PC-3 (cell line): ENCODE measurements around the gene TRAPPC2L. TPM values are rescaled to one million over a fixed set of nuclear protein-coding genes. Genes with fewer than 3 reads are reported as not detected.

Experiments
- ATAC-seq: fragments of 200-7000 bp; cut with Tn5 transposase; 2 replicates; pipeline ENCODE4 v1.9.1; 2020; ENCODE audit warnings: mild to moderate bottlenecking, moderate library complexity
- BruUV-seq: library from RNA; stranded (reverse); fragments of 400-500 nt; replicated peaks from 2 replicates; lab custom pipeline; 2021; lab: Mats Ljungman, UMichigan
- CTCF ChIA-PET: fragments of 300-600 bp; sonication (Branson Sonifier 250); formaldehyde crosslinking; loops from one replicate; lab custom pipeline; 2022; ENCODE audit warnings: antibody characterized with exemption; lab: Charles Lee
- POLR2A ChIA-PET: fragments of 300-600 bp; sonication (Branson Sonifier 250); formaldehyde crosslinking; loops from one replicate; lab custom pipeline; 2022; ENCODE audit warnings: antibody characterized with exemption; ENCODE audit not compliant: unreplicated experiment; lab: Charles Lee
- DNase-seq: peaks from one replicate; pipeline ENCODE4 v3.0.0-alpha.2; 2015
- H2AFZ ChIP-seq: fragments of 300-600 bp; sonication (generic); 2 replicates; pipeline ENCODE4 v1.6.0; 2016; ENCODE audit warnings: antibody characterized with exemption, low read length
- H3F3A ChIP-seq: fragments of 300-600 bp; sonication (generic); one replicate; pipeline ENCODE4 v1.6.0; 2017; ENCODE audit warnings: antibody characterized with exemption, low read length, control low read depth, mild to moderate bottlenecking; ENCODE audit not compliant: unreplicated experiment
- H3K27ac ChIP-seq: fragments of 300-600 bp; sonication (generic); 2 replicates; pipeline ENCODE4 v1.5.1; 2016; ENCODE audit warnings: mild to moderate bottlenecking, low read length
- H3K27me3 ChIP-seq: fragments of 300-600 bp; sonication (generic); 2 replicates; pipeline ENCODE4 v1.6.1; 2016; ENCODE audit warnings: low read length, mixed read lengths
- H3K36me3 ChIP-seq: fragments of 300-600 bp; sonication (generic); 2 replicates; pipeline ENCODE4 v1.6.1; 2016; ENCODE audit warnings: low read depth, mixed run types, low read length, mixed read lengths
- H3K4me1 ChIP-seq: fragments of 300-600 bp; sonication (generic); 2 replicates; pipeline ENCODE4 v1.5.1; 2016; ENCODE audit warnings: low read length; ENCODE audit not compliant: insufficient read depth
- H3K4me2 ChIP-seq: fragments of 300-600 bp; sonication (generic); 2 replicates; pipeline ENCODE4 v1.6.0; 2016; ENCODE audit warnings: low read length
- H3K4me3 ChIP-seq: fragments of 300-600 bp; sonication (generic); 2 replicates; pipeline ENCODE4 v1.5.1; 2016; ENCODE audit warnings: mild to moderate bottlenecking, low read length, mixed read lengths
- H3K79me2 ChIP-seq: fragments of 300-600 bp; sonication (generic); 2 replicates; pipeline ENCODE4 v1.6.1; 2017; ENCODE audit warnings: low read length, mixed read lengths
- H3K9ac ChIP-seq: fragments of 300-600 bp; sonication (generic); 2 replicates; pipeline ENCODE4 v1.6.0; 2016; ENCODE audit warnings: mild to moderate bottlenecking, low read length
- H3K9me2 ChIP-seq: fragments of 300-600 bp; sonication (generic); replicated peaks from 2 replicates; pipeline ENCODE4 v1.6.1; 2016; ENCODE audit warnings: mixed run types, low read length, mixed read lengths
- H3K9me3 ChIP-seq: fragments of 300-600 bp; sonication (generic); 2 replicates; pipeline ENCODE4 v1.6.1; 2016; ENCODE audit warnings: low read length, mixed read lengths
- H4K20me1 ChIP-seq: fragments of 300-600 bp; sonication (generic); 2 replicates; pipeline ENCODE4 v1.6.1; 2016; ENCODE audit warnings: low read length, mixed read lengths
- CTCF ChIP-seq: fragments of 300-600 bp; sonication (generic); conservative IDR thresholded peaks from 2 replicates; pipeline ENCODE4 v1.5.1; 2017; ENCODE audit warnings: antibody characterized with exemption, low read depth, mild to moderate bottlenecking, low read length
- EZH2 ChIP-seq: fragments of 300-600 bp; sonication (generic); IDR thresholded peaks from one replicate; pipeline ENCODE4 v1.6.1; 2017; ENCODE audit warnings: antibody characterized with exemption, mild to moderate bottlenecking, low read length; ENCODE audit not compliant: unreplicated experiment
- EZH2phosphoT487 ChIP-seq: fragments of 300-600 bp; sonication (generic); IDR thresholded peaks from 2 replicates; pipeline ENCODE4 v1.6.1; 2018; ENCODE audit warnings: mild to moderate bottlenecking, antibody characterized with exemption, low read length, borderline replicate concordance
- intact Hi-C: fragments of 100-400 bp; cut with micrococcal nuclease; formaldehyde crosslinking; loops from 2 replicates; pipeline ENCODE4 v1.9.0; 2023
- total RNA-seq: library from RNA; depleted of rRNA; stranded (reverse); fragments of >200 nt; gene quantifications from 2 replicates; pipeline ENCODE4 v1.2.3, GENCODE V29; 2014

The TRAPPC2L gene
- total RNA-seq, 1 experiment from 2014 or later, result 77.5 TPM

GRCh38 chr16:88818575-88818874 lies 38.4 kb upstream of the TRAPPC2L start:
- Histone ChIP-seq H3K4me1 (no peaks in the 10 kb centered on the region), H3K9me3 (no peaks in the 10 kb centered on the region), H2AFZ (no peak overlapping the region), H4K20me1 (no peaks in the 10 kb centered on the region), H3K9me2 (no peaks in the 10 kb centered on the region), H3K4me3 (no peak overlapping the region), H3K4me2 (no peak overlapping the region), H3F3A (no peaks in the 10 kb centered on the region), H3K27me3 (no peaks in the 10 kb centered on the region), H3K36me3 (no peaks in the 10 kb centered on the region), H3K9ac (no peak overlapping the region), H3K27ac (no peak overlapping the region), H3K79me2 (no peaks in the 10 kb centered on the region)
- intact Hi-C loops, result loop anchor here (10.0 kb wide), 1 partner anchor 346 kb away; no protein-coding TSS in a partner anchor
- ChIA-PET CTCF (no interaction called here), POLR2A (interaction anchor here (0.6 kb wide), 1 partner anchor 347 kb away, joined by 3 read pairs; no protein-coding TSS in a partner anchor)
- DNase-seq (no peak), ATAC-seq (no peak)
- TF ChIP-seq EZH2 (no peak), EZH2phosphoT487 (no peak), CTCF (no peak)
- BruUV-seq, result no TSS peak

- Histone ChIP-seq H3K79me2 (no peaks in the 10 kb centered on the region), H3K27me3 (no peaks in the 10 kb centered on the region), H3K4me1 (no peaks in the 10 kb centered on the region), H3K9me2 (no peaks in the 10 kb centered on the region), H4K20me1 (no peaks in the 10 kb centered on the region), H3F3A (no peaks in the 10 kb centered on the region), H3K27ac (no peak overlapping the region), H2AFZ (no peak overlapping the region), H3K9ac (no peak overlapping the region), H3K4me3 (no peak overlapping the region), H3K36me3 (no peaks in the 10 kb centered on the region), H3K9me3 (no peaks in the 10 kb centered on the region), H3K4me2 (no peak overlapping the region)
- CTCF ChIA-PET, result no interaction called here
- ATAC-seq (no peak), DNase-seq (no peak)
- no peak for TF ChIP-seq EZH2
- TF ChIP-seq EZH2phosphoT487, result no peak
- no peak for TF ChIP-seq CTCF
- POLR2A ChIA-PET, result no interaction called here
- intact Hi-C loops, result loop anchor here (10.0 kb wide), 1 partner anchor 346 kb away; no protein-coding TSS in a partner anchor
- no TSS peak for BruUV-seq
Observed at GRCh38 chr16:88819126-88819525, 37.8 kb upstream of the TRAPPC2L start.

GRCh38 chr16:88820385-88821025 lies 36.4 kb upstream of the TRAPPC2L start:
- H3K4me3 ChIP-seq, result no peak overlapping the region

More at GRCh38 chr16:88820385-88821025, 36.4 kb upstream of the TRAPPC2L start:
- no peaks in the 10 kb centered on the region for H3K36me3 ChIP-seq
- no peak for TF ChIP-seq EZH2
- no peak for TF ChIP-seq CTCF
- H3K9me2 ChIP-seq, result no peaks in the 10 kb centered on the region
- H3K4me1 ChIP-seq, result no peaks in the 10 kb centered on the region
- no peaks in the 10 kb centered on the region for H4K20me1 ChIP-seq
- BruUV-seq, result no TSS peak
- intact Hi-C loops, result no loop called here
- H3K79me2 ChIP-seq, result no peaks in the 10 kb centered on the region
- CTCF ChIA-PET, result no interaction called here
- ATAC-seq, result no peak
- no peak overlapping the region for H3K27ac ChIP-seq
- no peak overlapping the region for H3K4me2 ChIP-seq
- H3F3A ChIP-seq, result no peaks in the 10 kb centered on the region
- no peak overlapping the region for H2AFZ ChIP-seq
- H3K9me3 ChIP-seq, result no peaks in the 10 kb centered on the region
- POLR2A ChIA-PET, result no interaction called here
- H3K9ac ChIP-seq, result no peak overlapping the region
- DNase-seq, result no peak
- H3K27me3 ChIP-seq, result no peaks in the 10 kb centered on the region
